Stimulated activated CD8-positive, alpha-beta memory T cell treated with anti-CD3 and anti-CD28 coated beads, Interleukin-4, amount 100 ng/mL, for 48 hours (primary cell): ENCODE data around the gene FUT7.
A peak's percentile ranks its signal among the peaks of the same experiment; 100 is the strongest.

ENCODE experiments used
- DNase-seq: peaks from one replicate; pipeline ENCODE4 v3.0.0-alpha.2; 2020

FUT7 gene, protein sequence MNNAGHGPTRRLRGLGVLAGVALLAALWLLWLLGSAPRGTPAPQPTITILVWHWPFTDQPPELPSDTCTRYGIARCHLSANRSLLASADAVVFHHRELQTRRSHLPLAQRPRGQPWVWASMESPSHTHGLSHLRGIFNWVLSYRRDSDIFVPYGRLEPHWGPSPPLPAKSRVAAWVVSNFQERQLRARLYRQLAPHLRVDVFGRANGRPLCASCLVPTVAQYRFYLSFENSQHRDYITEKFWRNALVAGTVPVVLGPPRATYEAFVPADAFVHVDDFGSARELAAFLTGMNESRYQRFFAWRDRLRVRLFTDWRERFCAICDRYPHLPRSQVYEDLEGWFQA

DNA sequence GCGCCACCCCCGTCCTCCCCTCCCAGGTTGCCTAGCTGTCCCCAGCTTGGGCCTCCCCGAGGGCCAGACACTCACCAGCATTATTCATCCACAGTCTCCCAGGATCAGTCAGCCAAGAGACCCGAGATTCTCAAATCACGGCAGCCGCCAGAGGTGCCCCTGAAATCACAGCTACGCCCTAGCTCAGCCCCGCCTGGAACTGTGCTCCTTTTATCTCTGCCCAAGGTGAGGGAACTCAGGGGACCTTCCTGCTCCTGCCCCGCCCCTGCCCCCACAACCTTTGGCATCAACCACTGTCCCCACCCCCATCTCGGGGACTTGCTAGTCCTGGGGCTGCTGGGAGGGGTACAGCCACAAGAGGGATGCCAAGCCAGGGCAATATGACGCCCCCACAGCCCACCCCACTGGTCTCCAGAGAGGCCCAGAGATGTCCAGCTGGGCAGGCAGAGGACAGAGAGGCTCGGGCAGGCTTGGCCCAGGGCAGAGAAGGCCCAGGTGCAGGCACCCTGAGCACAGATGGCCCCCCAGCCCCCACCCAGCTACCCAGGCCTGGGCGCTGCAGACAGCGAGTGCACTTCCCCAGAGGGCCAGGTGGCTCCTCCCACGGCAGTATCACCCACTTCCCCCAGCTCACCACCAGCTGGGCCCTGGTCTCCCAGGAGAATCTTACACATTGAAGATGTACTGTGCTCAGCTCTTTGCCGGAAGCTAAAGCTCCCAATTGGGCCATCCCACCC, at the start of gene FUT7:
Gene FUT7, minus strand, starts transcription at position 185 of the 737 bp plus-strand sequence. Its CDS starts 97 bp downstream, at position 88.
- peak; percentile 68 for DNase-seq

- DNase-seq, result no peak
Observed at GRCh38 chr9:137080260-137081122, 48.6 kb upstream of the FUT7 start.

GRCh38 chr9:137079401-137079787, 47.5 kb upstream of the FUT7 start:
- DNase-seq, result no peak

GRCh38 chr9:137078701-137079400, 47.0 kb upstream of the FUT7 start:
- DNase-seq, result no peak

- DNase-seq, result peak; percentile 65
Observed at GRCh38 chr9:137077758-137078693, 46.1 kb upstream of the FUT7 start.

DNA sequence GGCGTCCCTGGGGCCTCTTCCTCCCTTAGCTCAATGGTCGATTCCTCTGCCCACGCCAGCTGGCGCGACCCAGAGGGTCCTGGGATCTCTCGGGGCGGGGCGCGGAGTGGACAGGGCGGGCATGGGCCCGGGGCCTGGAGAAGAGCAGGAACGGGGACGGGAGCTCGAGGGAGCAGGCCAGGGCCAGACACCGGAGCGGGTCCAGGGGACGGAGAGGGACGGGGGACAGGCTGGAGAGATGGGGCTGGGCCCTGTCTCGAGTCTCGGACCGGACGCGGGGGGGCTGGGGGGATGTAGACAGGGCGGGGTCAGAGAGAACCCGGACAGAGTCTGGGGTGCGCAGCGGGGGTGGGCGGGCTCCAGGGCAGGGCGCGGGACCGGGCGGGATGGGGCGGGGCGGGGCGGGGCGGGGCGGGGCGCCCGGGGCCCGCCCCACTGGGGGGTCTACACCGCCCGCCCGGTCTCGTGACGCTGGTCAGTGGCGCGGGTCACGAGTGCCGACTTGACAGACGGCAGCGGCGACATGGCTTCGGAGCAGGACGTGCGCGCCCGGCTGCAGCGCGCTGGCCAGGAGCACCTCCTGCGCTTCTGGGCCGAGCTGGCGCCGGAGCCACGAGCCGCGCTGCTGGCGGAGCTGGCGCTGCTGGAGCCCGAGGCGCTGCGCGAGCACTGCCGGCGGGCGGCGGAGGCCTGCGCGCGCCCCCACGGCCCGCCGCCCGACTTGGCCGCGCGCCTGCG, 45.3 kb upstream of the FUT7 start, which contains the start of gene UAP1L1:
Gene UAP1L1, plus strand, starts transcription at position 508 of the 738 bp plus-strand sequence. Its CDS starts 16 bp downstream, at position 524.
- peak; percentile 73 for DNase-seq

DNA sequence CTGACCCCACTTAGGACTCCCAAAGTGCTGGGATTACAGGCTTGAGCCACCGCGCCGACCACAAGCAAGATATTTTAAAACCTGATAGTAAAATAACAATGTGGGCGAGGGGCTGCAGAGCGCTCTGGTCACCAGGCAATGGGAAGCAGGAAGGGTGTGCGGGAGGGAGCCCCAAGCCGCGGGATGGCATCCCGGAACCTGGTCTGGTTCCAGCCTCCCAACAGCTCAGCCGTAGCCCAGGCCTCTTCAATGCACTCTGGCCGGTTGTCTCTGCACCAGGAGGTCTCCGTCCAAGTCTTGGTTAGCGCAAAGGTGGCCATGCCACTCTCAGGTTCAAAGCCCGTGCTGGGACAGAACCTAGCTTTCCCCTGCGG, 44.7 kb upstream of the FUT7 start:
- DNase-seq, result no peak

DNA sequence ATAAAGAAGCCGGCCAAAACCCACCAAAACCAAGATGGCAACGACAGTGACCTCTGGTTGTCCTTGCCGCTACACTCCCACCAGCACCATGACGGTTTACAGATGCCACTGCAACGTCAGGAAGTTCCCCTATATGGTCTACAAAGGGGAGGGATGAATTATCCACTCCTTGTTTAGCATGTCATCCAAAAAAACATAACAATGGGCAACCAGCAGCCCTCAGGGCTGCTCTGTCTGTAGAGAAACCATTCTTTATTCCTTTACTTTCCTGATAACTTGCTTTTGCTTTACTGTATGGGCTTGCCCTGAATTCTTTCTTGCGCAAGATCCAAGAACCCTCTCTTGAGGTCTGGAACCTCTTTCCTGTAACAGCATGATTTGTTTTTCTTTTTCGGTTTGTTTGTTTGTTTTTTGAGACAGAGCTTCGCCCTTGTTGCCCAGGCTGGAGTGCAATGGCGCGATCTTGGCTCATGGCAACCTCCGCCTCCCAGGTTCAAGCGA, 43.4 kb upstream of the FUT7 start:
- DNase-seq, result no peak

GRCh38 chr9:137074657-137075274, 42.9 kb upstream of the FUT7 start:
- DNase-seq, result no peak

GRCh38 chr9:137073992-137074399, 42.1 kb upstream of the FUT7 start:
- no peak for DNase-seq

- no peak for DNase-seq
Observed at GRCh38 chr9:137071282-137071681, 39.4 kb upstream of the FUT7 start.

GRCh38 chr9:137070906-137071275, 39.0 kb upstream of the FUT7 start:
- DNase-seq, result no peak

GRCh38 chr9:137070201-137070905, 38.5 kb upstream of the FUT7 start, which contains the start of gene SAPCD2:
SAPCD2 (minus strand) TSS chr9:137070557; CDS start chr9:137070460, 97 bp downstream.
- peak; percentile 85 for DNase-seq

- DNase-seq, result no peak
Observed at GRCh38 chr9:137069508-137070091, 37.7 kb upstream of the FUT7 start.

DNA sequence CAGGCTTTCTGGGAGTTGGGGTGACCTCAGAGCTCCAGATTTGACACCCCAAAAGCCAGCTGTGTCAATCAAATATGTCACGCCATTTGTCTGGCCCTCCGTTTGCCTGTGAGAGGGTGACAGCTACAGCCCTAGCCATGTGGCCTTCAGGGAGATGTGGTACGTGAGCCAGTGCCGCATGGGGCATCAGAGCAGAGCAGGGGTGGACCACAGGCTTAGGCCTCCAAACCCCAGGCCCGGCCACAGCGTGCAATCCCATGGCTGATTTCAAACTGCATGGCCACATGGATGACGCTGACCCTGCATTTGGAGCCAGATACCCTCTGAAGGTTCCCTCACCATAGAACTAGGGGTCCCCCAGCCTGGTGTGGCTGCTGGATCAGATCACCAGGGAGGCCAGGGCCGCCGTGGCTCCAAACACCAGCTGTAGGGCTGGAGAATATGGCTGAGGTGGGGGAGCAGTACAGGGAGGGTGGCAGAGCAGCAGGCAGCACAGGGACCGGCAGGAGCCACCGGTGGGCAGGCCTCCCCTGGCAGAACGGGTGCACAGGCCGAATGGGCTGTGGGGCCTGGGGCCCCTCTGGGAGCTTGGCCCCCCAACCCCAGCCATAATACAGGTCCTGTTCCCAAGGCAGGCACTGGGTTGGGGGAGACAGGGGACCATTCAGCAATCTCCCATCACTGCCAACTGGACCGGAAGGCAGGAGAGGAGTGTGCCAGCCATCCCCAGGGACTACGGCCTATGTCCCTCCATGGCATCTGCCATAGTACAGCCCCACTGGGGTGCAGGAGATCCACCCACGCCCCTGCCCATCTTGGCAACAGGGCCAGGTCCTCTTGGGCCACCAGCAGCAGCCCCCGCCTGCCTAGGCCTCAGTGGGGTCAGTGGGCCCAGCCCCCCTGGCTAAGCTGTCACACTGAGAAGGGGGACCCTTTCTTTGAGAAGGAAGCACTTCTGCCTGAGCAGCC, 36.9 kb upstream of the FUT7 start:
- DNase-seq, result no peak

DNA sequence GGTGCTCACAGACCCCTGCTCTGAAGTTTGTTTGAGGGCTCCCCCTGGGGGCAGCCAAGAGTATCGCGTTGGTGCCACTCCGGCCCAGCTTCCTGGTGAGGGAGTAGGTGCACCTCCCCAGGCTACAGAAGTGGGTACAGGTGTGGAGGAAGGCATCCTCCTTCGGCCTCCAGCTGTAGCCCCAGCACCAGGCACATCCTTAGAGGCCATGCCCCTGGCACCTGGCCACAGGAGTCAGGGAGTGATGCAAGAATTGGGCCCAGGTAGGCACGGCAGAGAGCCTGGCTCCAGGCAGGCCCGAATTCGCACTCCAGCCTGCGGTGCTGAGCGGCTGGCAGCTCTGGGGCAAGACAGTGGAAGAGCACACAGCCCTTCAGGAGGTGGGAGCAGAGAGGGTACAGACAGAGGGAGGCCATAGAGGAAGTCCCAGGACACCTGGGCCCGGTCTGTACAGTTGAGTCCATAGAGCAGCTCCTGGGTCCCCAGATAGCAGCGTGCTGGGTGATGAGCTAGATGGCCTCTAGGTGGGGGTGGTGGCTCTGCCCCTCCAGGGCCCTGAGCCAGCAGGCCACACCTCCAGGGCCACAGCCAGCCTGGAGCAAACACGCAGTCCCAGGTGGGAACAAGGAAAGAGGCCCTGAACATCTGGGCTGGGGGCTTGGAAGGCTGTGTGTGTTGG, 36.1 kb upstream of the FUT7 start:
- DNase-seq, result peak; percentile 90
